Cardiac muscle cell (in vitro differentiated cells and primary cell): ENCODE measurements around the gene STON2. TPM values are rescaled to one million over a fixed set of nuclear protein-coding genes. Genes with fewer than 3 reads are reported as not detected.
"Not testable (repeated sequence)": the region's sequence is repeated elsewhere in the genome, so short reads cannot be mapped to it uniquely, and the experiment has no call there.

Source experiments
- DNase-seq, 2 donors: peaks; one replicate each; pipeline versions ENCODE4 v3.0.0 to v3.0.0-alpha.2; 2010 to 2017; ENCODE audit warnings: low read depth in 1 of 2, low spot score in 1 of 2
- H3K27ac ChIP-seq: fragments of 200-600 bp; sonication (generic); 2 replicates; pipeline ENCODE4 v1.5.1; 2016
- H3K27me3 ChIP-seq: fragments of 200-600 bp; sonication (generic); 2 replicates; pipeline ENCODE4 v1.6.0; 2016; ENCODE audit warnings: control low read depth
- H3K36me3 ChIP-seq: fragments of 200-600 bp; sonication (generic); 2 replicates; pipeline ENCODE4 v1.5.1; 2016; ENCODE audit warnings: control low read depth
- H3K4me1 ChIP-seq: fragments of 200-600 bp; sonication (generic); 2 replicates; pipeline ENCODE4 v1.8.1; 2017; ENCODE audit warnings: low read depth, mild to moderate bottlenecking, mixed run types
- H3K4me3 ChIP-seq: fragments of 200-600 bp; sonication (generic); 2 replicates; pipeline ENCODE4 v1.5.1; 2016; ENCODE audit warnings: mild to moderate bottlenecking
- H3K9me3 ChIP-seq: fragments of 200-600 bp; sonication (generic); 2 replicates; pipeline ENCODE4 v1.5.1; 2017; ENCODE audit warnings: low read depth, mild to moderate bottlenecking, control low read depth
- CTCF ChIP-seq: IDR thresholded peaks from 2 replicates; pipeline ENCODE4 v1.5.1; 2012; ENCODE audit warnings: low read depth, mild to moderate bottlenecking, low read length
- polyA plus RNA-seq: library from polyadenylated mRNA; unstranded; fragments of >200 nt; fragmentation: Nextera tagmentation; extraction: Ambion mirVana; gene quantifications from 2 replicates; pipeline ENCODE4 v1.2.1, GENCODE V29; 2016
- total RNA-seq: library from RNA; depleted of rRNA; stranded (reverse); fragments of >200 nt; gene quantifications from 2 replicates; pipeline ENCODE4 v1.2.3, GENCODE V29; 2016

STON2 gene
- total and polyA plus RNA-seq, 2 experiments from 2014 or later: 0.62 to 1.4 TPM

GRCh38 chr14:81435048-81435390 is 34.9 kb upstream of the STON2 start:
- Histone ChIP-seq H3K4me1 (peaks cover 6% of the 10 kb centered on the region), H3K27ac (no peak overlapping the region), H3K36me3 (no peaks in the 10 kb centered on the region), H3K27me3 (peaks cover 63% of the 10 kb centered on the region), H3K9me3 (no peaks in the 10 kb centered on the region), H3K4me3 (peak overlapping the region; percentile 39)
- no peak for TF ChIP-seq CTCF
- DNase-seq: no peak

GRCh38 chr14:81434230-81434629 is 34.1 kb upstream of the STON2 start:
- no peak for TF ChIP-seq CTCF
- no peak for DNase-seq

GRCh38 chr14:81433378-81433777 is 33.3 kb upstream of the STON2 start:
- Histone ChIP-seq H3K27ac (no peak overlapping the region), H3K4me3 (no peak overlapping the region), H3K27me3 (peaks cover 47% of the 10 kb centered on the region), H3K36me3 (no peaks in the 10 kb centered on the region), H3K9me3 (no peaks in the 10 kb centered on the region), H3K4me1 (peaks cover 6% of the 10 kb centered on the region)
- peak in 1 of 2 donors; percentile 46 for DNase-seq
- no peak for TF ChIP-seq CTCF

More at GRCh38 chr14:81434230-81434629, 34.1 kb upstream of the STON2 start:
- H3K36me3 ChIP-seq: no peaks in the 10 kb centered on the region
- H3K4me3 ChIP-seq: no peak overlapping the region
- H3K9me3 ChIP-seq: no peaks in the 10 kb centered on the region
- no peak overlapping the region for H3K27ac ChIP-seq
- H3K4me1 ChIP-seq: peaks cover 6% of the 10 kb centered on the region
- peaks cover 55% of the 10 kb centered on the region for H3K27me3 ChIP-seq

GRCh38 chr14:81432219-81432661 is 32.1 kb upstream of the STON2 start:
- Histone ChIP-seq H3K27me3 (peaks cover 36% of the 10 kb centered on the region), H3K36me3 (no peaks in the 10 kb centered on the region), H3K9me3 (no peaks in the 10 kb centered on the region), H3K27ac (no peak overlapping the region), H3K4me1 (peaks cover 6% of the 10 kb centered on the region), H3K4me3 (no peak overlapping the region)
- TF ChIP-seq CTCF: no peak
- DNase-seq: peak in 1 of 2 donors; percentile 18

- Histone ChIP-seq H3K9me3 (no peaks in the 10 kb centered on the region), H3K36me3 (no peaks in the 10 kb centered on the region), H3K4me3 (no peak overlapping the region), H3K27ac (no peak overlapping the region), H3K4me1 (peaks cover 4% of the 10 kb centered on the region), H3K27me3 (peaks cover 17% of the 10 kb centered on the region)
- DNase-seq: no peak
- no peak for TF ChIP-seq CTCF
These were observed 30.1 kb upstream of the STON2 start for GRCh38 chr14:81430235-81430634.

GRCh38 chr14:81429749-81430148 is 29.6 kb upstream of the STON2 start:
- H3K27ac ChIP-seq, DNase-seq, H3K4me1 ChIP-seq: not testable (repeated sequence)

More at GRCh38 chr14:81429749-81430148, 29.6 kb upstream of the STON2 start:
- peaks cover 12% of the 10 kb centered on the region for H3K27me3 ChIP-seq
- H3K36me3 ChIP-seq, H3K4me3 ChIP-seq, H3K9me3 ChIP-seq: not testable (repeated sequence)
